Cardiac muscle cell (in vitro differentiated cells and primary cell): ENCODE measurements around the gene SNX9. TPM values are rescaled to one million over a fixed set of nuclear protein-coding genes. Genes with fewer than 3 reads are reported as not detected.

ENCODE experiments used
- DNase-seq, 2 donors: peaks; one replicate each; pipeline versions ENCODE4 v3.0.0 to v3.0.0-alpha.2; 2010 to 2017; ENCODE audit warnings: low read depth in 1 of 2, low spot score in 1 of 2
- H3K27ac ChIP-seq: fragments of 200-600 bp; sonication (generic); 2 replicates; pipeline ENCODE4 v1.5.1; 2016
- H3K27me3 ChIP-seq: fragments of 200-600 bp; sonication (generic); 2 replicates; pipeline ENCODE4 v1.6.0; 2016; ENCODE audit warnings: control low read depth
- H3K36me3 ChIP-seq: fragments of 200-600 bp; sonication (generic); 2 replicates; pipeline ENCODE4 v1.5.1; 2016; ENCODE audit warnings: control low read depth
- H3K4me1 ChIP-seq: fragments of 200-600 bp; sonication (generic); 2 replicates; pipeline ENCODE4 v1.8.1; 2017; ENCODE audit warnings: low read depth, mild to moderate bottlenecking, mixed run types
- H3K4me3 ChIP-seq: fragments of 200-600 bp; sonication (generic); 2 replicates; pipeline ENCODE4 v1.5.1; 2016; ENCODE audit warnings: mild to moderate bottlenecking
- H3K9me3 ChIP-seq: fragments of 200-600 bp; sonication (generic); 2 replicates; pipeline ENCODE4 v1.5.1; 2017; ENCODE audit warnings: low read depth, mild to moderate bottlenecking, control low read depth
- polyA plus RNA-seq: library from polyadenylated mRNA; unstranded; fragments of >200 nt; fragmentation: Nextera tagmentation; extraction: Ambion mirVana; gene quantifications from 2 replicates; pipeline ENCODE4 v1.2.1, GENCODE V29; 2016
- total RNA-seq: library from RNA; depleted of rRNA; stranded (reverse); fragments of >200 nt; gene quantifications from 2 replicates; pipeline ENCODE4 v1.2.3, GENCODE V29; 2016
- TF ChIP-seq, protein P1 (sequence below): IDR thresholded peaks from 2 replicates; pipeline ENCODE4 v1.5.1; 2012; ENCODE audit warnings: low read depth, mild to moderate bottlenecking, low read length

SNX9 gene
- total and polyA plus RNA-seq, 2 experiments from 2014 or later: 23.9 to 27.0 TPM

DNA sequence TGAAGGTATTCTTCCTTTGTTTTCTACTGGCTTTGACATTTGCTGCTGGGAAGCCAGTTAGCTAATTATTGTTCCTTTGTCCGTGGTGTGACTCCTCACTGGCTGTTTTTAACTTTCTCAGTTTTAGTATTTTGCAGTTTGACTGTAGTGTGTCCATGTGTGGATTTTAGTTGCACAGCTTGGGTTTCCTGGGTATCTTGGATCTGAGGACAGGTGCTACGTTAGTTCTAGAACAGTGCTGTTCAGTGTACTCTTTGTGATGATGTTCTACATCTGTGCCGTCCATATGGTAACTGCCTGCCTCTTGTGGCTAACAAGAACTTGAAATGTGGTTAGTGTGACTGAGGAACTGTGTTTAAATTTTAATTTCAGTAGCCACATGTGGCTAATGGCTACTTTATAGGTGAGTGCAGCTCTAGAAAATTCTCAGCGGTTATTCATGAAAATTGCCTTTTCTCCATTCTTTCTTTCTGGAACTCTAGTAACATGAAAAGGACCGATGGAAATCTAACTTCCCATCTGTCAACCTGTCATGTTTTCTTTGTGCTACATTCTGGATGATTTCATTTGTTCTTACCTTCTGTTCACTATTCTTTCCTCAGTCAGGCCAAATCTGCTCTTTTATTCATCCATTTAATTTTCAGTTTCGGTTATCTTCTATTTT is 7.4 kb downstream of the SNX9 start:
- H3K4me1 ChIP-seq: no peaks in the 10 kb centered on the region
- H3K27me3 ChIP-seq: no peaks in the 10 kb centered on the region
- DNase-seq: no peak
- no peak overlapping the region for H3K4me3 ChIP-seq
- H3K9me3 ChIP-seq: no peaks in the 10 kb centered on the region
- no peaks in the 10 kb centered on the region for H3K36me3 ChIP-seq
- no peak overlapping the region for H3K27ac ChIP-seq
- TF ChIP-seq, protein P1, sequence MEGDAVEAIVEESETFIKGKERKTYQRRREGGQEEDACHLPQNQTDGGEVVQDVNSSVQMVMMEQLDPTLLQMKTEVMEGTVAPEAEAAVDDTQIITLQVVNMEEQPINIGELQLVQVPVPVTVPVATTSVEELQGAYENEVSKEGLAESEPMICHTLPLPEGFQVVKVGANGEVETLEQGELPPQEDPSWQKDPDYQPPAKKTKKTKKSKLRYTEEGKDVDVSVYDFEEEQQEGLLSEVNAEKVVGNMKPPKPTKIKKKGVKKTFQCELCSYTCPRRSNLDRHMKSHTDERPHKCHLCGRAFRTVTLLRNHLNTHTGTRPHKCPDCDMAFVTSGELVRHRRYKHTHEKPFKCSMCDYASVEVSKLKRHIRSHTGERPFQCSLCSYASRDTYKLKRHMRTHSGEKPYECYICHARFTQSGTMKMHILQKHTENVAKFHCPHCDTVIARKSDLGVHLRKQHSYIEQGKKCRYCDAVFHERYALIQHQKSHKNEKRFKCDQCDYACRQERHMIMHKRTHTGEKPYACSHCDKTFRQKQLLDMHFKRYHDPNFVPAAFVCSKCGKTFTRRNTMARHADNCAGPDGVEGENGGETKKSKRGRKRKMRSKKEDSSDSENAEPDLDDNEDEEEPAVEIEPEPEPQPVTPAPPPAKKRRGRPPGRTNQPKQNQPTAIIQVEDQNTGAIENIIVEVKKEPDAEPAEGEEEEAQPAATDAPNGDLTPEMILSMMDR: no peak

DNA sequence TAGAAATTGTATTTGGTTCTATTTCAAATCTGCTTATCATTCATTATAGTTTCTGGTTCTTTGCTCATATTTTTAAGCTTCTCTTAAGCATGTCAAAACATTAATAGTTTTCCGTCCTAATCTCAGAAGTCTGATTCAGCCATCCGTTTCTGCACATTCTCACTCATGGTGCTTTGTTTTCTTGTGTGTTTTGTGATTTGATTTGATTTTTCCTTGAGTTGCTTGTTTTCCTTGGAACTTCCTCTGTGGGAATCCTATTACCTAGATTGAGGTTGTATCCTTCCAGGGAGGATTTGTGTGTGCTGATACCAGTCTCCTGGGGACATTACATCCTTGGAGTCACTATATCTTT is 7.9 kb downstream of the SNX9 start:
- H3K36me3 ChIP-seq: no peaks in the 10 kb centered on the region
- no peaks in the 10 kb centered on the region for H3K4me1 ChIP-seq
- no peak overlapping the region for H3K27ac ChIP-seq
- no peak for DNase-seq
- TF ChIP-seq, protein P1: no peak
- H3K9me3 ChIP-seq: no peaks in the 10 kb centered on the region
- H3K4me3 ChIP-seq: no peak overlapping the region
- H3K27me3 ChIP-seq: no peaks in the 10 kb centered on the region

DNA sequence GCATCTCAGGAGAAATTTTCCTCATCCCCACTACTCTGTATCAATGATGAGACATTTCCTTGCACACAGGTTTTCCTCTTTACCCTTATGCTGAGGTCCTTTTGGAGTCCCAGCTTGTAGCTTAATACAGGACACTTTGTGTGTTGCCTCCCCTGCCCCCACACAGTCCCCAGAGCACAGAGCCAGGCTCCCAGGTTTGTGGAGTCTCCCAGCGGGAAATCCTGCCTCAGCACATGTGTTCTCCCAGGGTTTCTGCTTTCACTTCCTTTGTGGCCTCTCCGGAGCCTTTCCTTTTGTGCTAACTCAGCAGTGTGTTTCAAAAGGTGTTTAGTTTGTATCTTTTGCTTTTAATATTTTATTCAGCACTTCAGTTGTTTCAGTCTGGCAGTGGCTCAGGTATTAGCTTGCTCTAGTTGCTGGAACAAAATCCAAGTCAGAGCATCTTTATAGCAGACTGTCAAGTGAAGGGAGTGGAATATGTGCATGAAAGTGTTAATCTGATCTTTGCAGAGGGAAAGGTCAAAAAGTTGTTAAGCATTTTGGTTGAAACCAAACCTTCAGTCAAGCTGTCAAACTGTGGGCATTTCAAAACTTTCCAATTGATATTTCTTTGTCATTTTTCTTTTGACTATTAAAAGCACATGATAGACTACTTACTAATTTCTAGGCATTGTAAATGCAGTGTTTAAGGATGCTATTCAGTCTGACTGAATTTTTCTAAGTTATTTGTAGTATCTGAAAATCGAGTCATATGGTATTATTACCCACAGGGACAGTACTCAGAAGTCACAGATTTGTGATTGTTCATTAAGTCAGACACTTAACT is 8.6 kb downstream of the SNX9 start:
- H3K4me1 ChIP-seq: no peaks in the 10 kb centered on the region
- H3K27me3 ChIP-seq: no peaks in the 10 kb centered on the region
- no peak for DNase-seq
- no peaks in the 10 kb centered on the region for H3K9me3 ChIP-seq
- H3K36me3 ChIP-seq: no peaks in the 10 kb centered on the region
- no peak overlapping the region for H3K4me3 ChIP-seq
- TF ChIP-seq, protein P1: no peak
- peak overlapping the region; percentile 33 for H3K27ac ChIP-seq

DNA sequence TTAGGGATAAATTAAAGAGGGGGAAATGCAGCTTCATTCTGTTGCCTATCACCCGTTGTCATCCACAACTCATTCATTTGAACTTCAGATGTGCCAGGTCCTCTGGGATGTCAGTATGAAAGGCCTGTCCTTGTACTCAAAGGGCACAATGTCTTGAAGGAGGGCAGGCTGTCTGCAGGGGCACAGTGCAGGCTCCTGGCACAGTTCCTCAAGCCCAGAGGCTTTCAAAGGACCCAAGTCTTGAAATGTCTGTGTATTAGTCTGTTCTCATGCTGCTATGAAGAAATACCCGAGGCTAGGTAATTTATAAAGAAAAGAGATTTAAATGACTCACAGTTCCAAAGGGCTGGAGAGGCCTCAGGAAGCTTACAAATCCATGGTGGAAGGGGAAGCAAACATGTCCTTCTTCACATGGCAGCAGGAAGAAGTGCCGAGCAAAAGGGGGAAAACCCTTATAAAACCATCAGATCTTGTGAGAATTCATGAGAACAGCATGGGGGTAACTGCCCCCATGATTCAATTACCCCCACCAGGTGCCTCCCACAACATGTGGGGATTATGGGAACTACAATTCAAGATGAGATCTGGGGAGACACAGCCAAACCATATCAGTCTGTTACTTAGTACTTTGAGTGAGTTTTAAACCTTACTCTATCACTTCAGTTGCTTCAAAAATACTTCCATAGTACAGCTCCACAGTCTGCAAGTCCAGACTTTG is 9.4 kb downstream of the SNX9 start:
- no peaks in the 10 kb centered on the region for H3K4me1 ChIP-seq
- H3K27ac ChIP-seq: peak overlapping the region; percentile 33
- no peaks in the 10 kb centered on the region for H3K9me3 ChIP-seq
- TF ChIP-seq, protein P1: no peak
- no peaks in the 10 kb centered on the region for H3K36me3 ChIP-seq
- no peaks in the 10 kb centered on the region for H3K27me3 ChIP-seq
- no peak overlapping the region for H3K4me3 ChIP-seq
- peak in 1 of 2 donors; percentile 33 for DNase-seq

DNA sequence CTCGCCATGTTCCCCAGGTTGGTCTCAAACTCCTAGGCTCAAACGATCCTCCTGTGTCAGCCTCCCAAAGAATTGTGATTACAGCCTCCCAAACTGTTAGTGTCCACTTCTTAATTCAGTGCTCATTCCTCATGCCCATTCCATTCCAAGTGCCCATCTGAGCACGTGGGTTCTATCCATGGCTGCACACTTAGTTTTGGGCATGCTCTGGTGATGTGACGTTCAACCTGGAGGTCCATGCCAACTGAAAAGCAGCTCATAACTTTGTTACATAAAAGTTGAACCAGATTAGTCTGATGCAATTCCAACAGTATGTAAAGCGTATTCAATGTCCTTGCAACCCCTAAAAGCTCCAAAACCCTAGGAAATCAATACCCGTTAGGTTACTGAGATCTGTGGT is 11.5 kb downstream of the SNX9 start:
- TF ChIP-seq, protein P1: no peak
- Histone ChIP-seq H3K27me3 (no peaks in the 10 kb centered on the region), H3K9me3 (no peaks in the 10 kb centered on the region), H3K27ac (no peak overlapping the region), H3K36me3 (no peaks in the 10 kb centered on the region), H3K4me3 (no peak overlapping the region), H3K4me1 (peaks cover 4% of the 10 kb centered on the region)
- no peak for DNase-seq
